ENCODE results near the gene BTK. TPM values are rescaled to one million over a fixed set of nuclear protein-coding genes. Genes with fewer than 3 reads are reported as not detected.

Gene BTK
- total and polyA plus RNA-seq, 9 of the 15 experiments (the other 6 are each of a cell fraction or from before 2014, with no cell fraction given): 14.9 to 93.4 (median 65.2) TPM

GRCh38 chrX:101385026-101385684 is 836 bp downstream of the BTK start (continued):
- TF ChIP-seq JUND (IDR thresholded peaks at IDR 0.05; ENCODE audit: borderline replicate concordance, low read depth, low read length) (no peak), JUND (tag; IDR thresholded peaks at IDR 0.05; ENCODE audit: borderline replicate concordance, low read depth, low read length) (no peak), ZNF707 (CRISPR knock-in tag; conservative IDR thresholded peaks at IDR 0.05) (no peak), ZNF212 (CRISPR knock-in tag; IDR thresholded peaks at IDR 0.05) (no peak), ZNF124 (CRISPR knock-in tag; IDR thresholded peaks at IDR 0.05) (no peak), ZC3H8 (IDR thresholded peaks at IDR 0.05) (no peak), PRPF4 (IDR thresholded peaks at IDR 0.05; ENCODE audit: insufficient read depth, low read depth, low read length, poor library complexity, severe bottlenecking) (no peak), ELF2 (CRISPR knock-in tag; IDR thresholded peaks at IDR 0.05) (no peak)

GRCh38 chrX:101383679-101384205 is 2.2 kb downstream of the BTK start:
- POLR2A ChIA-PET: interaction anchor here (0.6 kb wide), 2 partner anchors 19 to 439 kb away, joined by 4 read pairs; no protein-coding TSS in a partner anchor
- TF ChIP-seq STAT5B (CRISPR knock-in tag; IDR thresholded peaks at IDR 0.05): no peak
- no peak for TF ChIP-seq NCOA2 (IDR thresholded peaks at IDR 0.05; ENCODE audit: partially characterized antibody in 2 of 2)
- no peak for TF ChIP-seq SIRT6 (IDR thresholded peaks at IDR 0.05; ENCODE audit: low read depth, low read length)
- TF ChIP-seq CREB3 (tag; conservative IDR thresholded peaks at IDR 0.05; ENCODE audit: low read depth): no peak
- TF ChIP-seq SIN3B (IDR thresholded peaks at IDR 0.05; ENCODE audit: low read depth): no peak
- TF ChIP-seq RCOR1 (IDR thresholded peaks at IDR 0.05; ENCODE audit: borderline replicate concordance in 1 of 2, low read depth in 2 of 2, low read length in 2 of 2): peak in 1 of 2 experiments; percentile 22; a peak in 1 of 4 replicates
- TF ChIP-seq SMARCE1 (IDR thresholded peaks at IDR 0.05): 0 out of 2 replicates have a peak, but pooled peaks have one; percentile 25
- no peak for TF ChIP-seq HMBOX1 (IDR thresholded peaks at IDR 0.05)
- TF ChIP-seq GABPB2 (CRISPR knock-in tag; conservative IDR thresholded peaks at IDR 0.05): no peak
- no peak for TF ChIP-seq POLR2G (IDR thresholded peaks at IDR 0.05; ENCODE audit: low read depth, low read length)
- TF ChIP-seq ID3 (CRISPR knock-in tag; IDR thresholded peaks at IDR 0.05): no peak
- no peak for TF ChIP-seq ID3 (tag; IDR thresholded peaks at IDR 0.05)

More at GRCh38 chrX:101383679-101384205, 2.2 kb downstream of the BTK start:
- Histone ChIP-seq H4K20me1 (replicated peaks; ENCODE audit: control insufficient read depth, insufficient read depth, low read length) (no peaks in the 10 kb centered on the region), H3K27me3 (ENCODE audit: control insufficient read depth in 2 of 2, insufficient read depth in 2 of 2, low read length in 2 of 2) (no peaks in the 10 kb centered on the region), H3K9me1 (ENCODE audit: control insufficient read depth, insufficient read depth, low read length) (no peaks in the 10 kb centered on the region), H3K9ac (ENCODE audit: insufficient read depth in 1 of 2, low read depth in 2 of 2, low read length in 2 of 2) (peak overlapping the region; percentile 70 to 95; a peak in 3 of 4 replicates), H3K4me2 (ENCODE audit: insufficient read depth, low read length) (peak overlapping the region; percentile 92), H3K27ac (ENCODE audit: extremely low read depth, low read depth, low read length) (peak overlapping the region; percentile 55), H3K79me2 (ENCODE audit: control insufficient read depth, insufficient read depth, low read length) (peaks cover 54% of the 10 kb centered on the region), H3K4me3 (peak overlapping the region; percentile 57), H2AFZ (ENCODE audit: low read depth, low read length) (no peak overlapping the region), H3K9me3 (replicated peaks; ENCODE audit: control insufficient read depth, insufficient read depth, low read depth, low read length) (no peaks in the 10 kb centered on the region), H3K36me3 (ENCODE audit: control insufficient read depth, insufficient read depth, low read length) (0 out of 3 replicates have a peak, but pooled peaks cover 3% of the 10 kb centered on the region), H3K4me1 (replicated peaks in 1 of 2; ENCODE audit: control insufficient read depth in 2 of 2, insufficient read depth in 2 of 2, low read length in 2 of 2) (peaks cover 4 to 20% of the 10 kb centered on the region in 2 experiments)
- 28% methylated on average over 4 of the region's 4 CpGs for WGBS (ENCODE audit: insufficient coverage, low coverage, missing lambda C conversion rate)
- DNase-seq (ENCODE audit: extremely low read depth in 1 of 4, low spot score in 3 of 4) (peak in 2 of 4 experiments; percentile 13 to 49), FAIRE-seq (no peak), ATAC-seq (no peak)
- CTCF ChIA-PET (ENCODE audit: low intra/inter-chr PET ratio): no interaction called here
- no TSS peak for BruUV-seq (replicated peaks)
- in situ Hi-C loops (cut with MboI) (no loop called here), intact Hi-C loops (cut with micrococcal nuclease) (no loop called here)
